HFFc6 (cell line): ENCODE data around the gene PTGDS. TPM values are rescaled to one million over a fixed set of nuclear protein-coding genes. Genes with fewer than 3 reads are reported as not detected.
A peak's percentile ranks its signal among the peaks of the same experiment; 100 is the strongest.

Experiments
- DNase-seq: peaks from one replicate; pipeline ENCODE4 v3.0.0-alpha.2; 2018
- H3K27ac Mint-ChIP-seq: 2 replicates; pipeline ENCODE4 v1.8.0; 2020; ENCODE audit warnings: mild to moderate bottlenecking, mixed read lengths
- H3K27me3 Mint-ChIP-seq: 2 replicates; pipeline ENCODE4 v1.8.0; 2021; ENCODE audit warnings: mild to moderate bottlenecking, moderate library complexity, mixed read lengths; ENCODE audit not compliant: insufficient read depth
- H3K36me3 Mint-ChIP-seq: 2 replicates; pipeline ENCODE4 v1.8.0; 2021; ENCODE audit warnings: low read depth, mixed read lengths
- H3K4me1 Mint-ChIP-seq: 2 replicates; pipeline ENCODE4 v1.8.0; 2020; ENCODE audit warnings: low read depth, mixed read lengths
- H3K4me3 Mint-ChIP-seq: 2 replicates; pipeline ENCODE4 v1.8.0; 2020; ENCODE audit warnings: mild to moderate bottlenecking, moderate library complexity, mixed read lengths
- H3K9me3 Mint-ChIP-seq: 2 replicates; pipeline ENCODE4 v1.8.0; 2020; ENCODE audit warnings: mild to moderate bottlenecking, mixed read lengths
- total RNA-seq, 6 experiments: library from RNA; stranded (reverse); fragmentation: NEBNext Ultra II Directional; extraction: Animal tissue kit (Norgen Biotek cat#: 25700); gene quantifications; 2 replicates in 1 of 6; 3 replicates in 5 of 6; pipeline ENCODE4 v1.2.3, GENCODE V29; 2021
- TF ChIP-seq, protein P1 (sequence below): fragments of 200-600 bp; sonication (generic); IDR thresholded peaks from 2 replicates; pipeline ENCODE4 v1.5.0; 2021; ENCODE audit warnings: antibody characterized with exemption, mild to moderate bottlenecking

Gene PTGDS
- total RNA-seq, 6 experiments from 2014 or later: not detected

- TF ChIP-seq, protein P1, sequence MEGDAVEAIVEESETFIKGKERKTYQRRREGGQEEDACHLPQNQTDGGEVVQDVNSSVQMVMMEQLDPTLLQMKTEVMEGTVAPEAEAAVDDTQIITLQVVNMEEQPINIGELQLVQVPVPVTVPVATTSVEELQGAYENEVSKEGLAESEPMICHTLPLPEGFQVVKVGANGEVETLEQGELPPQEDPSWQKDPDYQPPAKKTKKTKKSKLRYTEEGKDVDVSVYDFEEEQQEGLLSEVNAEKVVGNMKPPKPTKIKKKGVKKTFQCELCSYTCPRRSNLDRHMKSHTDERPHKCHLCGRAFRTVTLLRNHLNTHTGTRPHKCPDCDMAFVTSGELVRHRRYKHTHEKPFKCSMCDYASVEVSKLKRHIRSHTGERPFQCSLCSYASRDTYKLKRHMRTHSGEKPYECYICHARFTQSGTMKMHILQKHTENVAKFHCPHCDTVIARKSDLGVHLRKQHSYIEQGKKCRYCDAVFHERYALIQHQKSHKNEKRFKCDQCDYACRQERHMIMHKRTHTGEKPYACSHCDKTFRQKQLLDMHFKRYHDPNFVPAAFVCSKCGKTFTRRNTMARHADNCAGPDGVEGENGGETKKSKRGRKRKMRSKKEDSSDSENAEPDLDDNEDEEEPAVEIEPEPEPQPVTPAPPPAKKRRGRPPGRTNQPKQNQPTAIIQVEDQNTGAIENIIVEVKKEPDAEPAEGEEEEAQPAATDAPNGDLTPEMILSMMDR: no peak
- Mint-ChIP-seq H3K27ac (peak overlapping the region; percentile 73), H3K27me3 (peaks cover 2% of the 10 kb centered on the region), H3K36me3 (peaks cover 9% of the 10 kb centered on the region), H3K4me1 (peaks cover 10% of the 10 kb centered on the region), H3K9me3 (no peaks in the 10 kb centered on the region), H3K4me3 (peak overlapping the region; percentile 82)
- DNase-seq: peak; percentile 19
These were observed 33.8 kb upstream of the PTGDS start for GRCh38 chr9:136943291-136944211.

GRCh38 chr9:136944212-136944518 is 33.1 kb upstream of the PTGDS start:
- Mint-ChIP-seq H3K4me1 (peaks cover 10% of the 10 kb centered on the region), H3K4me3 (peak overlapping the region; percentile 82), H3K27ac (no peak overlapping the region), H3K27me3 (peaks cover 2% of the 10 kb centered on the region), H3K36me3 (peaks cover 3% of the 10 kb centered on the region), H3K9me3 (no peaks in the 10 kb centered on the region)
- TF ChIP-seq, protein P1: no peak
- peak; percentile 39 for DNase-seq

GRCh38 chr9:136944519-136945332 is 32.6 kb upstream of the PTGDS start, which contains the start of the genes C8G and FBXW5:
TSS of gene C8G (plus strand) at chr9:136945243. CDS start at chr9:136945321, 78 bp downstream.
TSS of gene FBXW5 (minus strand) at chr9:136944738. CDS start at chr9:136944083, 655 bp downstream.
- peak within 1 kb of the TSS; percentile 73 for H3K27ac Mint-ChIP-seq
- DNase-seq: peak; percentile 87
- no peaks in the 10 kb centered on the region for H3K9me3 Mint-ChIP-seq
- H3K36me3 Mint-ChIP-seq: no peaks in the 10 kb centered on the region; the same call in 1 of the 2 replicates
- TF ChIP-seq, protein P1: peak; percentile 98
- H3K4me3 Mint-ChIP-seq: peak within 1 kb of the TSS; percentile 82
- peaks cover 10% of the 10 kb centered on the region for H3K4me1 Mint-ChIP-seq
- H3K27me3 Mint-ChIP-seq: peaks cover 2% of the 10 kb centered on the region; the same call in 1 of the 2 replicates

DNA sequence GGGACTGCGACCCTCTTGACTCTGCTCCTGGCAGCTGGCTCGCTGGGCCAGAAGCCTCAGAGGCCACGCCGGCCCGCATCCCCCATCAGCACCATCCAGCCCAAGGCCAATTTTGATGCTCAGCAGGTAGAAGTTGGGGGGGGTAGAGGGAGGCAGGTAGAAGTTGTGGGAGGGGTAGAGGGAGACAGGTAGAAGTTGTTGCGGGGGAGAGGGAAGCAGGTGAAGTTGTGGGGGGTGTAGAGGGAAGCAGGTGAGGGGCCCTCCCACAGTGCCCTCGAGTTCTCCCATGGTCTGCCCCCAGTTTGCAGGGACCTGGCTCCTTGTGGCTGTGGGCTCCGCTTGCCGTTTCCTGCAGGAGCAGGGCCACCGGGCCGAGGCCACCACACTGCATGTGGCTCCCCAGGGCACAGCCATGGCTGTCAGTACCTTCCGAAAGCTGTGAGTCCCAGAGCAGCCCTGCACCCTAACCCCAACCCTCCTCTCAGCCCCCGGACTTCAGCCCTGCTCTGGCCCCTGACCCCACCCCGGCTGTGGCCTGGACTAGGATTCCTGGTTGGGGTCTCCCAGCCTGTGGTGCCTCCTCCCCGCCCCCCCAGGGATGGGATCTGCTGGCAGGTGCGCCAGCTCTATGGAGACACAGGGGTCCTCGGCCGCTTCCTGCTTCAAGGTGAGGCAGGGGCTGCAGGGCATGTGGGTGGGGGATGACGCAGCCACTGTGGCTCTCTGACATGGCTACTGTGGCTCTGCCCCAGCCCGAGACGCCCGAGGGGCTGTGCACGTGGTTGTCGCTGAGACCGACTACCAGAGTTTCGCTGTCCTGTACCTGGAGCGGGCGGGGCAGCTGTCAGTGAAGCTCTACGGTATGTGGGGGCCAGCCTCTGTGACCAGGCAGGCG is 31.7 kb upstream of the PTGDS start:
- TF ChIP-seq, protein P1: no peak
- Mint-ChIP-seq H3K27ac (no peak overlapping the region), H3K4me3 (no peak overlapping the region), H3K36me3 (no peaks in the 10 kb centered on the region; the same call in 1 of the 2 replicates), H3K9me3 (no peaks in the 10 kb centered on the region), H3K4me1 (peaks cover 10% of the 10 kb centered on the region), H3K27me3 (peaks cover 2% of the 10 kb centered on the region; the same call in 1 of the 2 replicates)
- no peak for DNase-seq
